Fibroblast of lung (primary cell): ENCODE measurements around the gene GALNT2.

Experiments
- EZH2 ChIP-seq: IDR thresholded peaks from 2 replicates; pipeline ENCODE4 v1.5.1; 2012; ENCODE audit warnings: low read length, control low read depth, mild to moderate bottlenecking; ENCODE audit errors: missing control alignments
- TF ChIP-seq, protein P1 (sequence below), 2 donors: IDR thresholded peaks in 1 of 2; conservative IDR thresholded peaks in 1 of 2; 1 replicate in 1 of 2; 2 replicates in 1 of 2; pipeline ENCODE4 v1.5.1; 2011 to 2012; ENCODE audit warnings: low read length in 2 of 2, control low read depth in 1 of 2, inconsistent platforms in 1 of 2, low read depth in 1 of 2, mild to moderate bottlenecking in 1 of 2

- TF ChIP-seq, protein P1, sequence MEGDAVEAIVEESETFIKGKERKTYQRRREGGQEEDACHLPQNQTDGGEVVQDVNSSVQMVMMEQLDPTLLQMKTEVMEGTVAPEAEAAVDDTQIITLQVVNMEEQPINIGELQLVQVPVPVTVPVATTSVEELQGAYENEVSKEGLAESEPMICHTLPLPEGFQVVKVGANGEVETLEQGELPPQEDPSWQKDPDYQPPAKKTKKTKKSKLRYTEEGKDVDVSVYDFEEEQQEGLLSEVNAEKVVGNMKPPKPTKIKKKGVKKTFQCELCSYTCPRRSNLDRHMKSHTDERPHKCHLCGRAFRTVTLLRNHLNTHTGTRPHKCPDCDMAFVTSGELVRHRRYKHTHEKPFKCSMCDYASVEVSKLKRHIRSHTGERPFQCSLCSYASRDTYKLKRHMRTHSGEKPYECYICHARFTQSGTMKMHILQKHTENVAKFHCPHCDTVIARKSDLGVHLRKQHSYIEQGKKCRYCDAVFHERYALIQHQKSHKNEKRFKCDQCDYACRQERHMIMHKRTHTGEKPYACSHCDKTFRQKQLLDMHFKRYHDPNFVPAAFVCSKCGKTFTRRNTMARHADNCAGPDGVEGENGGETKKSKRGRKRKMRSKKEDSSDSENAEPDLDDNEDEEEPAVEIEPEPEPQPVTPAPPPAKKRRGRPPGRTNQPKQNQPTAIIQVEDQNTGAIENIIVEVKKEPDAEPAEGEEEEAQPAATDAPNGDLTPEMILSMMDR (conservative IDR thresholded peaks at IDR 0.05 in 1 of 2, IDR thresholded peaks at IDR 0.05 in 1 of 2; ENCODE audit: low read depth in 1 of 2, low read length in 2 of 2): no peak
- TF ChIP-seq EZH2: no peak
These were observed 187.2 kb downstream of the GALNT2 start for GRCh38 chr1:230254265-230254664.
